Thymus (tissue), 11 donors: ENCODE results near the gene POLR1A. TPM values are rescaled to one million over a fixed set of nuclear protein-coding genes. Genes with fewer than 3 reads are reported as not detected.

Experiments
- DNase-seq, 9 donors: peaks; one replicate each; pipeline ENCODE4 v3.0.0-alpha.2; 2013; ENCODE audit warnings: low spot score in 9 of 9, low read depth in 6 of 9, missing footprints in 1 of 9
- H3K27ac ChIP-seq, 2 donors: one replicate each; pipeline ENCODE4 v1.5.1; 2013; ENCODE audit warnings: control low read depth in 1 of 2, low read depth in 1 of 2, low read length in 1 of 2, mild to moderate bottlenecking in 1 of 2, moderate library complexity in 1 of 2
- H3K27me3 ChIP-seq, 2 donors: one replicate each; pipeline ENCODE4 v1.5.1; 2013; ENCODE audit warnings: low read length in 1 of 2; ENCODE audit not compliant: control insufficient read depth in 2 of 2, insufficient read depth in 1 of 2
- H3K36me3 ChIP-seq, 2 donors: one replicate each; pipeline ENCODE4 v1.5.1; 2013; ENCODE audit warnings: low read length in 1 of 2, mild to moderate bottlenecking in 1 of 2, moderate library complexity in 1 of 2; ENCODE audit not compliant: control insufficient read depth in 2 of 2, insufficient read depth in 2 of 2
- H3K4me1 ChIP-seq, 2 donors: one replicate each; pipeline ENCODE4 v1.5.1; 2013; ENCODE audit warnings: low read length in 2 of 2; ENCODE audit not compliant: control insufficient read depth in 2 of 2, insufficient read depth in 2 of 2
- H3K4me3 ChIP-seq, 2 donors: one replicate each; pipeline ENCODE4 v1.5.1; 2013; ENCODE audit warnings: low read length in 2 of 2, control low read depth in 1 of 2, mild to moderate bottlenecking in 1 of 2
- H3K9me3 ChIP-seq, 2 donors: one replicate each; pipeline ENCODE4 v1.5.1; 2013; ENCODE audit warnings: low read length in 1 of 2, mild to moderate bottlenecking in 1 of 2; ENCODE audit not compliant: control insufficient read depth in 2 of 2, insufficient read depth in 1 of 2
- WGBS: extraction: QIAGEN DNeasy Blood & Tissue Kit; methylation state at CpG from one replicate; pipeline ENCODE4 v1.1.7; 2013; 5-methylcytosine and 5-hydroxymethylcytosine counted together
- polyA plus RNA-seq: library from polyadenylated mRNA; stranded (reverse); fragments of 200-250 nt; gene quantifications from one replicate; pipeline ENCODE4 v1.2.3, GENCODE V29; 2013
- total RNA-seq: library from RNA; stranded (reverse); fragments of 120-200 nt; gene quantifications from one replicate; pipeline ENCODE4 v1.2.4, GENCODE V29; 2013
- donor health status: healthy.

The POLR1A gene
- total and polyA plus RNA-seq, 2 donors = 3.3 to 8.9 TPM

DNA sequence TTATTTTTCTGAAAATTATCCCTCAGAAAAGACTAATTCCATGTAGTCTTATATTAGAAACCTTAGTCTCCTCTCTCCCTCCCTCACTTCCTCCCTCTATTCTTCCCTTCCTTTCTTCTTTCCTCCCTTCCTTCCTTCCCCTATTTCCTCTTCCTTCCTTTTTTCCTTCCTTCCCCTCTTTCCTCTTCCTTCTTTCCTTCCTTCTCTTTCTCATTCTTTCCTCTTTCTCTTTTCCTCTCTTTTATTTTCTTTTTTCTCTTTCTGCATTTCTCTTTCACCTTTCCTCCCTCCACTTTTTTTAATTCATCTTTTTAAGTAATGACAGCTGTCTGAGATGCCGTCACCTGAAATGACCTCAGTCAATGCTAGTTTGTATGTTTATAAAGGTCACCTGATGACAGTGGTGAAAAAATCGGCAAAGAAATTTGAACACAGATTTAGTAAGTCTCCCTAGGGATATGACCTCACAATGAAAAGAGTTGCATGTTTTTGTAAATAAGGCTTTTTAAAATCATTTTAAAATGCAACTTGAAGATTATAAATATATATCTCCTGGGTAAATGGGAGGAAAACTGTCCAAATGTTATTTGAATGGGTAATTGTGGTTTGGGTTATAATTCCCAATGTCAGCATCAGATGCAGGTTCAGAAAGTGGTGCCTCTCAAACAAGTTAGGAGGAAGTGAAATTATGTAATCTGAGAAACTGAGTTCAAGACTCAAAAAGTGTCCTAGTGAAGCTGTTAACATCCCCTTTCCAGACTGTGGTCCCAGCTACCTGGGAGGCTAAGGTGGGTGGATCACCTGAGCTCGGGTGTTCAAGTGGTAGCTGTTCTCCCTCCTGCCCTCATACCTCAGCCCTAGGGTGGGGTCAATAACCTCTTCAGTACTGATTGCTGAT lies 126.6 kb downstream of the POLR1A start:
- no peaks in the 10 kb centered on the region for H3K4me1 ChIP-seq
- no peaks in the 10 kb centered on the region for H3K36me3 ChIP-seq
- no peaks in the 10 kb centered on the region for H3K27me3 ChIP-seq
- no peaks in the 10 kb centered on the region for H3K9me3 ChIP-seq
- no peak for DNase-seq
- no peak overlapping the region for H3K27ac ChIP-seq
- 87% methylated on average over 3 of the region's 3 CpGs for WGBS
- H3K4me3 ChIP-seq = no peak overlapping the region

DNA sequence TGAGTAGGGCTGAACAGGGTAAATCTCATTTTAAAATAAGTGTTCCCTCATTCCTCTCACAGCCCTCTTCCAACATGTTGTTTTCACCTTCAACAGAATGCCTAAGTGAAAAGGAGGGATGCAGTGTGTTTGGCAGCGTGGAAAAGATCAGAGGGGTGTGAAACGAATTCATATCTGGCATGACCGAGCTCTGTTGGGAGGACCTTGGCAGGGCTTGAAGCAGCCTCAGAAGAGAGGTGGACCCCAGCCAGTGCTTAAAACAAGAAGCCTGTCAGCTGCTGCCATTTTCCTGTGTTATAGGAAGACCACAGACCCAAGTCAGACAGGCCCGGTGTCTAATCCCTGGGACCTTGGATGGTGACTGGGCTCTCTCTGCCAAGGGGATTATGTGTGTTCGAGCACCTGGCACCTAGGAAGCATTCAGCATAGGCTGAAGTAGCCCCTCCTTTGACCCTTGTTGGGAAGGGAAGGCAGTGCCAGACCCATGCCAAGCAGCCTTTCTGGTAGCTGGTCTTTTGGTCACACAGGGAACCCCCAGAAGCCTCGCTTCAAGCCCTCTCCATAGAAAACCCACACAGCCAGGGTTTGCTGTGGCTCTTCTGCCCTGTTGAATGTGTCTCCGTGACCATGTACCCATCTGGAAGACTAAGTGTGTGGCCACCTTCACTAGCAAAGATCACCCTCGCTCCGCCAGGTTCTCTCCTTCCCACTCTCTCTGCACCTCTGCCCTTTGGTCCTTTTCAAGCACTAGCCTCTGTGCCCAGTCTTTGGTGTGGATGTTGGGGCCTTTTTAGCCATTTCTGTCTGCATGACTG lies 129.4 kb downstream of the POLR1A start:
- Histone ChIP-seq H3K4me3 (no peak overlapping the region), H3K27me3 (no peaks in the 10 kb centered on the region), H3K27ac (no peak overlapping the region), H3K9me3 (peaks cover 0 to 5% of the 10 kb centered on the region in 2 donors), H3K4me1 (no peaks in the 10 kb centered on the region), H3K36me3 (no peaks in the 10 kb centered on the region)
- DNase-seq = no peak
- WGBS = 96% methylated on average over 9 of the region's 9 CpGs

DNA sequence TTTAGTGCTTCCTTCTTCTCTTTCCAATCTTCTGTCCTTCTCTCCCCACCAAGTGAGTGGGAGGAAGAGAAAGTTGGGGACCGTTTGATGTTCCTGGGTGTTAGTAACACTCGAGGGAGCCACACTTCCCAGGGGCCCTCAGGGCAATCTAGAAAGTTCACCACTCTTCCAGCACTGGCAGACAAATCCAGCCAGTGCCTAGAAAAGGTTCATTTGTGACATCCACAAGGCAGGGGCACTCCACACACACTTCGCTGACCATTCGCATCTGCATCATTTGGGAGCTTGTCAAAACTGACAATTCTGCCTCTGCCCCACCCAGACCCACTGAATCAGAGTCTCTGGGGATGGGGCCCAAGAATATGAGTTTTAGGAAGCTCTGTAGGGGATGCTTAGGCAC lies 130.1 kb downstream of the POLR1A start:
- no peak overlapping the region for H3K27ac ChIP-seq
- H3K9me3 ChIP-seq = peaks cover 0 to 5% of the 10 kb centered on the region in 2 donors
- H3K4me3 ChIP-seq = no peak overlapping the region
- no peak for DNase-seq
- no peaks in the 10 kb centered on the region for H3K4me1 ChIP-seq
- no peaks in the 10 kb centered on the region for H3K36me3 ChIP-seq
- no peaks in the 10 kb centered on the region for H3K27me3 ChIP-seq
- WGBS = 90% methylated on average over 4 of the region's 4 CpGs

DNA sequence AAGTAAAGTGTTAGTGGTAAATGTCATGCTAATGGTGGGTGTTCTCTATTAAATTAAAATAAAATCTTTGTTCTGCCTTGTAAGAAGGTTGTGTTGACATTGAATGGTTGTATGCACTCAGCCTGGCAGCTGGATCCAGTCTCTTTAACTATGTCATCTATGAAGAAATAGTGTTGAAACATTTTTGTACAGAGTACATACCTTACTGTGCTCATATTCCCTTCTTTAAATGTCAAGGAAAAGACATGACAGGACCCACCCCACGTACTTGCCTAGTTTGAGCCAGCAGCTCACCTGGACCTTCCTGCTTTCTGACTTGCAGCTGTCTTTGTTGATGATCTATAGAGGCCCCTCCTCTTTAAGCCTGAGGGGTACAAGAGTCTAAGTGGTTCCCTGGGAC lies 131.3 kb downstream of the POLR1A start:
- H3K27ac ChIP-seq = no peak overlapping the region

DNA sequence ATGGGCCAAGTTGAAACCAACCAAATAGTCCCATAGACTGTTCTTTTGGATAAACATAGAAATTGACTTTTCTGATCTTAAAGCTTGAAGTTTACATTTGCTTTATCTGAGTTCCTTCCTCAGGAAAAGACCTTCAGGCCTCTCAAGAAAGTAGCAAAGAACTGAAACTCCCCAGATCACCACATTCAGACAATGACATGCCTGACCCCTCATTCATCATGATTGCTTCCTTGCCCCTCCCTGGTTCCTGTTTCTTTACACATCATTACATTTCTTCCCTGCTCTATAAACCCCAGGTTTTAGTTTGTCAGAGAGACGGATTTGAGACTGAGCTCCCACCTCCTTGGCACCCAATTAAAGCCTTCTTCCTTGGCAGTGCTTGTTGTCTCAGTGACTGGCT lies 133.3 kb downstream of the POLR1A start:
- H3K9me3 ChIP-seq = peaks cover 0 to 5% of the 10 kb centered on the region in 2 donors
- H3K4me1 ChIP-seq = no peaks in the 10 kb centered on the region
- WGBS = 97% methylated on average over 1 of the region's 1 CpG
- no peaks in the 10 kb centered on the region for H3K36me3 ChIP-seq
- H3K27me3 ChIP-seq = no peaks in the 10 kb centered on the region
- no peak for DNase-seq
- H3K4me3 ChIP-seq = no peak overlapping the region
- no peak overlapping the region for H3K27ac ChIP-seq

More for the DNA sequence above, 131.3 kb downstream of the POLR1A start:
- H3K4me3 ChIP-seq = no peak overlapping the region
- no peaks in the 10 kb centered on the region for H3K27me3 ChIP-seq
- H3K36me3 ChIP-seq = no peaks in the 10 kb centered on the region
- 89% methylated on average over 1 of the region's 1 CpG for WGBS
- no peak for DNase-seq
- H3K9me3 ChIP-seq = peaks cover 0 to 5% of the 10 kb centered on the region in 2 donors
- no peaks in the 10 kb centered on the region for H3K4me1 ChIP-seq

DNA sequence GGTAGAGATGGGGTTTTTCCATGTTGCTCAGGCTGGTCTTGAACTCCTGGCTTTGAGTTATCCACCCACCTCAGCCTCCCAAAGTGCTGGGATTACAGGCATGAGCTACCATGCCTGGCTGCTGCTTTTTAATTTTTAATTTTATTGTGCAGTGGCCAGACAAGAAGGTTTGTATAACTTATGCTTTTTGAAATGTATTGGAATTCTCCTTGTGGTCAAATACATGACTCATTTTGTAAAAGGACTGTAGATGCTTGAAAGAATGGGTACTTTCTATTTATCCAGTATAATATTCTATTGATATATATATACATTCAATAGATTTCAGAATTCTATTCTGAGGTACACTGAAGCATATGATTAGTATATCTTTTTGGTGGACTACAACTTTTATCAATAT lies 134.3 kb downstream of the POLR1A start:
- Histone ChIP-seq H3K4me1 (no peaks in the 10 kb centered on the region), H3K27me3 (no peaks in the 10 kb centered on the region), H3K27ac (no peak overlapping the region), H3K4me3 (no peak overlapping the region), H3K9me3 (peaks cover 0 to 5% of the 10 kb centered on the region in 2 donors), H3K36me3 (no peaks in the 10 kb centered on the region)
- no peak for DNase-seq

Other genes with a start within 250 kb of the POLR1A start
- gene ST3GAL5, start 216.9 kb downstream of the POLR1A start, total RNA-seq = 35.4 TPM
- 39.2 TPM for gene ST3GAL5, start 216.9 kb downstream of the POLR1A start, polyA plus RNA-seq
- gene PTCD3, start 349 bp upstream of the POLR1A start, total RNA-seq = 116 TPM
- 57.4 TPM for gene PTCD3, start 349 bp upstream of the POLR1A start, polyA plus RNA-seq
- gene IMMT, start 89.6 kb upstream of the POLR1A start, total RNA-seq = 71.5 TPM
- gene IMMT, start 89.6 kb upstream of the POLR1A start, polyA plus RNA-seq = 45.9 TPM
- 45.7 TPM for gene MRPL35, start 93.6 kb upstream of the POLR1A start, total RNA-seq
- 27.1 TPM for gene MRPL35, start 93.6 kb upstream of the POLR1A start, polyA plus RNA-seq
- 0.38 TPM for gene REEP1, start 231.7 kb upstream of the POLR1A start, total RNA-seq
- 1.3 TPM for gene REEP1, start 231.7 kb upstream of the POLR1A start, polyA plus RNA-seq